CD14-positive monocyte (primary cell): ENCODE measurements around the gene CIBAR2. TPM values are rescaled to one million over a fixed set of nuclear protein-coding genes. Genes with fewer than 3 reads are reported as not detected.
A peak's percentile ranks its signal among the peaks of the same experiment; 100 is the strongest.

Experiments
- DNase-seq, 3 donors: peaks; one replicate each; pipeline ENCODE4 v3.0.0-alpha.2; 2011 to 2022
- H2AFZ ChIP-seq: 2 replicates; pipeline ENCODE4 v1.6.0; 2012; ENCODE audit warnings: mild to moderate bottlenecking, low read depth, low read length, inconsistent platforms; ENCODE audit not compliant: insufficient read depth, poor library complexity, severe bottlenecking
- H3K27ac ChIP-seq, 2 donors: 1 replicate in 1 of 2; 2 replicates in 1 of 2; pipeline ENCODE4 v1.5.1; 2012 to 2013; ENCODE audit warnings: low read length in 2 of 2, control low read depth in 1 of 2, inconsistent platforms in 1 of 2, low read depth in 1 of 2, mild to moderate bottlenecking in 1 of 2
- H3K27me3 ChIP-seq, 2 donors: one replicate each; pipeline versions ENCODE4 v1.6.0 to v1.6.1; 2011 to 2013; ENCODE audit warnings: low read length in 2 of 2; ENCODE audit not compliant: control insufficient read depth in 2 of 2, insufficient read depth in 2 of 2
- H3K36me3 ChIP-seq, 2 donors: replicated peaks in 1 of 2; 1 replicate in 1 of 2; 2 replicates in 1 of 2; pipeline versions ENCODE4 v1.5.1 to v1.6.1; 2012 to 2013; ENCODE audit warnings: low read length in 2 of 2, control low read depth in 1 of 2, inconsistent platforms in 1 of 2, mild to moderate bottlenecking in 1 of 2; ENCODE audit not compliant: insufficient read depth in 2 of 2, control insufficient read depth in 1 of 2
- H3K4me1 ChIP-seq, 2 donors: 1 replicate in 1 of 2; 2 replicates in 1 of 2; pipeline versions ENCODE4 v1.5.1 to v1.6.1; 2012 to 2013; ENCODE audit warnings: low read length in 2 of 2, control low read depth in 1 of 2, inconsistent platforms in 1 of 2, mild to moderate bottlenecking in 1 of 2, moderate library complexity in 1 of 2; ENCODE audit not compliant: insufficient read depth in 2 of 2, control insufficient read depth in 1 of 2
- H3K4me2 ChIP-seq: replicated peaks from 2 replicates; pipeline ENCODE3; 2012; ENCODE audit warnings: low read length, moderate library complexity, mild to moderate bottlenecking; ENCODE audit not compliant: poor library complexity, severe bottlenecking; ENCODE audit errors: extremely low read depth
- H3K4me3 ChIP-seq, 3 experiments: fragments of 200-600 bp in 1 of 3; sonication (generic) in 1 of 3; replicated peaks in 1 of 3; 1 replicate in 2 of 3; 2 replicates in 1 of 3; pipeline ENCODE4 v1.5.1; 2011 to 2013; ENCODE audit warnings: low read length in 3 of 3, mild to moderate bottlenecking in 3 of 3, control low read depth in 2 of 3, low read depth in 2 of 3, inconsistent platforms in 1 of 3, moderate library complexity in 1 of 3
- H3K79me2 ChIP-seq: 2 replicates; pipeline ENCODE4 v1.6.0; 2012; ENCODE audit warnings: mild to moderate bottlenecking, control low read depth, inconsistent platforms, low read length, moderate library complexity; ENCODE audit not compliant: insufficient read depth
- H3K9ac ChIP-seq: 2 replicates; pipeline ENCODE4 v1.6.0; 2017; ENCODE audit warnings: low read length, mild to moderate bottlenecking; ENCODE audit not compliant: insufficient read depth, poor library complexity, severe bottlenecking
- H3K9me3 ChIP-seq, 2 donors: replicated peaks in 1 of 2; 1 replicate in 1 of 2; 2 replicates in 1 of 2; pipeline versions ENCODE4 v1.5.1 to v1.6.1; 2012 to 2013; ENCODE audit warnings: low read length in 2 of 2, control low read depth in 1 of 2; ENCODE audit not compliant: control insufficient read depth in 1 of 2, insufficient read depth in 1 of 2
- H4K20me1 ChIP-seq: 2 replicates; pipeline ENCODE4 v1.6.0; 2012; ENCODE audit warnings: mild to moderate bottlenecking, low read length, control low read depth, moderate library complexity; ENCODE audit not compliant: insufficient read depth
- H3K27ac Mint-ChIP-seq, 7 donors: one replicate each; pipeline ENCODE4 v1.8.0; 2020; ENCODE audit warnings: mild to moderate bottlenecking in 7 of 7, mixed read lengths in 7 of 7, moderate library complexity in 6 of 7, inconsistent platforms in 2 of 7
- H3K27me3 Mint-ChIP-seq, 3 donors: one replicate each; pipeline ENCODE4 v1.8.0; 2021 to 2022; ENCODE audit warnings: low read depth in 3 of 3, mild to moderate bottlenecking in 3 of 3, mixed read lengths in 3 of 3, moderate library complexity in 3 of 3, inconsistent platforms in 1 of 3
- H3K36me3 Mint-ChIP-seq, 2 donors: one replicate each; pipeline ENCODE4 v1.8.0; 2020; ENCODE audit warnings: mixed read lengths in 2 of 2, inconsistent platforms in 1 of 2, mild to moderate bottlenecking in 1 of 2
- H3K4me1 Mint-ChIP-seq: one replicate; pipeline ENCODE4 v1.8.0; 2020; ENCODE audit warnings: mild to moderate bottlenecking, mixed read lengths
- H3K4me3 Mint-ChIP-seq, 2 donors: one replicate each; pipeline ENCODE4 v1.8.0; 2020; ENCODE audit warnings: mild to moderate bottlenecking in 2 of 2, mixed read lengths in 2 of 2, moderate library complexity in 1 of 2
- H3K9me3 Mint-ChIP-seq, 7 donors: one replicate each; pipeline ENCODE4 v1.8.0; 2020 to 2022; ENCODE audit warnings: mixed read lengths in 7 of 7, mild to moderate bottlenecking in 6 of 7, moderate library complexity in 6 of 7, inconsistent platforms in 2 of 7
- CTCF ChIP-seq: fragments of 200-600 bp; IDR thresholded peaks from one replicate; pipeline ENCODE4 v1.8.0; 2022; ENCODE audit warnings: antibody characterized with exemption, mild to moderate bottlenecking
- WGBS: methylation state at CpG from one replicate; pipeline ENCODE4 v1.1.5; 2013; ENCODE audit warnings: missing lambda C conversion rate; ENCODE audit not compliant: insufficient coverage; 5-methylcytosine and 5-hydroxymethylcytosine counted together
- intact Hi-C, 2 donors: fragments of 100-400 bp; cut with micrococcal nuclease; formaldehyde crosslinking; loops; one replicate each; pipeline versions ENCODE4 v1.15.0 to v1.15.1; 2023
- polyA plus RNA-seq, 3 donors: library from polyadenylated mRNA; depleted of rRNA in 1 of 3; unstranded in 2 of 3; stranded (reverse) in 1 of 3; fragments of 300-500 nt in 2 of 3; fragments of >200 nt in 1 of 3; fragmentation: Illumina TruSeq in 2 of 3; gene quantifications; 1 replicate in 2 of 3; 2 replicates in 1 of 3; pipeline ENCODE4 v1.2.3, GENCODE V29; 2012 to 2021

The CIBAR2 gene
- polyA plus RNA-seq, 3 donors = not detected

GRCh38 chr16:85072947-85073346 lies 39.3 kb downstream of the CIBAR2 start:
- H3K36me3 ChIP-seq = peaks cover 89 to 100% of the 10 kb centered on the region in 2 donors
- no peak for TF ChIP-seq CTCF
- H3K4me3 Mint-ChIP-seq = no peak overlapping the region
- no peaks in the 10 kb centered on the region for H3K27me3 ChIP-seq
- peaks cover 4% of the 10 kb centered on the region for H3K79me2 ChIP-seq
- peaks cover 22 to 41% of the 10 kb centered on the region in 2 donors for H3K4me1 ChIP-seq
- DNase-seq = no peak
- peaks cover 86% of the 10 kb centered on the region for H4K20me1 ChIP-seq
- H3K4me3 ChIP-seq = no peak overlapping the region
- H3K27me3 Mint-ChIP-seq = peaks cover 1 to 4% (median 2%) of the 10 kb centered on the region in 3 donors
- H3K4me1 Mint-ChIP-seq = peaks cover 24% of the 10 kb centered on the region
- H3K9me3 Mint-ChIP-seq = no peaks in the 10 kb centered on the region
- no peak overlapping the region for H2AFZ ChIP-seq
- intact Hi-C loops = no loop called here
- H3K9ac ChIP-seq = no peak overlapping the region
- H3K4me2 ChIP-seq = no peak overlapping the region
- H3K27ac ChIP-seq = no peak overlapping the region
- H3K27ac Mint-ChIP-seq = no peak overlapping the region
- WGBS = 96% methylated on average over 11 of the region's 13 CpGs
- no peaks in the 10 kb centered on the region for H3K9me3 ChIP-seq
- H3K36me3 Mint-ChIP-seq = peaks cover 85 to 98% of the 10 kb centered on the region in 2 donors

GRCh38 chr16:85072076-85072860 lies 40.0 kb downstream of the CIBAR2 start:
- H3K4me2 ChIP-seq = no peak overlapping the region
- no peak for DNase-seq
- peak overlapping the region in 4 of 7 donors; percentile 15 to 87 (median 62) for H3K27ac Mint-ChIP-seq
- H3K27ac ChIP-seq = no peak overlapping the region
- H3K9me3 ChIP-seq = no peaks in the 10 kb centered on the region
- H2AFZ ChIP-seq = no peak overlapping the region
- H3K79me2 ChIP-seq = peaks cover 7% of the 10 kb centered on the region
- H3K27me3 ChIP-seq = no peaks in the 10 kb centered on the region
- H3K9me3 Mint-ChIP-seq = no peaks in the 10 kb centered on the region
- H3K4me3 Mint-ChIP-seq = no peak overlapping the region
- no peak overlapping the region for H3K4me3 ChIP-seq
- H3K36me3 Mint-ChIP-seq = peaks cover 85 to 98% of the 10 kb centered on the region in 2 donors
- H4K20me1 ChIP-seq = peaks cover 83% of the 10 kb centered on the region
- peaks cover 1 to 4% (median 2%) of the 10 kb centered on the region in 3 donors for H3K27me3 Mint-ChIP-seq
- peaks cover 22% of the 10 kb centered on the region for H3K4me1 Mint-ChIP-seq
- intact Hi-C loops = no loop called here
- WGBS = 66% methylated on average over 3 of the region's 8 CpGs
- TF ChIP-seq CTCF = no peak
- peaks cover 17 to 34% of the 10 kb centered on the region in 2 donors for H3K4me1 ChIP-seq
- H3K9ac ChIP-seq = no peak overlapping the region
- peaks cover 89 to 100% of the 10 kb centered on the region in 2 donors for H3K36me3 ChIP-seq
